Measurements from ENCODE around the gene MTARC1. TPM values are rescaled to one million over a fixed set of nuclear protein-coding genes. Genes with fewer than 3 reads are reported as not detected.
A peak's percentile ranks its signal among the peaks of the same experiment; 100 is the strongest.

Gene MTARC1
- total RNA-seq, 6 donors from 2014 or later: 10.0 to 41.7 (median 22.3) TPM

- ATAC-seq (ENCODE audit: low FRiP score in 2 of 2) (no peak), DNase-seq (no peak)
- H3K36me3 ChIP-seq: no peaks in the 10 kb centered on the region
- H3K27ac ChIP-seq: peak overlapping the region in 3 of 4 donors; percentile 24 to 44 (median 44)
- no peak overlapping the region for H3K4me3 ChIP-seq
- H3K27me3 ChIP-seq: no peaks in the 10 kb centered on the region
- TF ChIP-seq POLR2AphosphoS5 (IDR thresholded peaks at IDR 0.05): no peak
- TF ChIP-seq POLR2A (IDR thresholded peaks at IDR 0.05): no peak
- TF ChIP-seq EP300 (IDR thresholded peaks at IDR 0.05): no peak
- no peak for TF ChIP-seq CTCF (IDR thresholded peaks at IDR 0.05)
- no peaks in the 10 kb centered on the region for H3K9me3 ChIP-seq
- peaks cover 22 to 34% (median 28%) of the 10 kb centered on the region in 4 donors for H3K4me1 ChIP-seq
- WGBS, 2 donors: 59 to 62% methylated on average over 4 of the region's 4 CpGs
These were observed 40.9 kb downstream of the MTARC1 start for GRCh38 chr1:220827445-220828178.

- peak overlapping the region in 1 of 4 donors; percentile 44 for H3K27ac ChIP-seq
- no peaks in the 10 kb centered on the region for H3K9me3 ChIP-seq
- no peaks in the 10 kb centered on the region for H3K27me3 ChIP-seq
- 62% methylated on average over 4 of the region's 4 CpGs; no CpG with 5 or more reads in 1 of the 2 donors for WGBS, 2 donors
- no peak for DNase-seq
- no peak for ATAC-seq (ENCODE audit: low FRiP score in 2 of 2)
- H3K36me3 ChIP-seq: no peaks in the 10 kb centered on the region
- no peak overlapping the region for H3K4me3 ChIP-seq
- peak in 1 of 2 donors; percentile 13 for TF ChIP-seq POLR2AphosphoS5 (IDR thresholded peaks at IDR 0.05)
- TF ChIP-seq POLR2A (IDR thresholded peaks at IDR 0.05): no peak
- no peak for TF ChIP-seq EP300 (IDR thresholded peaks at IDR 0.05)
- no peak for TF ChIP-seq CTCF (IDR thresholded peaks at IDR 0.05)
- H3K4me1 ChIP-seq: peaks cover 22 to 34% (median 28%) of the 10 kb centered on the region in 4 donors
These were observed 41.4 kb downstream of the MTARC1 start for GRCh38 chr1:220828179-220828490.

GRCh38 chr1:220828950-220829586, 42.4 kb downstream of the MTARC1 start:
- Histone ChIP-seq H3K4me1 (peaks cover 22 to 34% (median 28%) of the 10 kb centered on the region in 4 donors), H3K27ac (no peak overlapping the region), H3K9me3 (no peaks in the 10 kb centered on the region), H3K27me3 (no peaks in the 10 kb centered on the region), H3K4me3 (no peak overlapping the region), H3K36me3 (no peaks in the 10 kb centered on the region)
- no peak for ATAC-seq (ENCODE audit: low FRiP score in 2 of 2)
- TF ChIP-seq POLR2AphosphoS5 (IDR thresholded peaks at IDR 0.05) (no peak), POLR2A (IDR thresholded peaks at IDR 0.05) (no peak), CTCF (IDR thresholded peaks at IDR 0.05) (no peak), EP300 (IDR thresholded peaks at IDR 0.05) (no peak)
- 56 to 60% methylated on average over 4 of the region's 4 CpGs for WGBS, 2 donors
- DNase-seq: no peak

GRCh38 chr1:220833436-220833835, 46.7 kb downstream of the MTARC1 start:
- ATAC-seq (ENCODE audit: low FRiP score in 2 of 2) (no peak), DNase-seq (no peak)
- no peaks in the 10 kb centered on the region for H3K9me3 ChIP-seq
- no peaks in the 10 kb centered on the region for H3K27me3 ChIP-seq
- no peak overlapping the region for H3K4me3 ChIP-seq
- TF ChIP-seq POLR2A (IDR thresholded peaks at IDR 0.05) (no peak), POLR2AphosphoS5 (IDR thresholded peaks at IDR 0.05) (no peak), CTCF (IDR thresholded peaks at IDR 0.05) (no peak), EP300 (IDR thresholded peaks at IDR 0.05) (no peak)
- 89 to 97% methylated on average over 2 of the region's 2 CpGs for WGBS, 2 donors
- H3K27ac ChIP-seq: no peak overlapping the region
- peaks cover 7 to 13% (median 10%) of the 10 kb centered on the region in 4 donors for H3K4me1 ChIP-seq
- no peaks in the 10 kb centered on the region for H3K36me3 ChIP-seq

Measured in upper lobe of left lung (tissue), 6 donors.